Panc1 (cell line): ENCODE data around the gene TRIM27. TPM values are rescaled to one million over a fixed set of nuclear protein-coding genes. Genes with fewer than 3 reads are reported as not detected.

ENCODE experiments used
- ATAC-seq: fragments of 200-7000 bp; cut with Tn5 transposase; 2 replicates; pipeline ENCODE4 v1.9.1; 2020; ENCODE audit warnings: mild to moderate bottlenecking, moderate library complexity
- BruUV-seq: library from RNA; stranded (reverse); fragments of 400-500 nt; replicated peaks from 2 replicates; lab custom pipeline; 2021; lab: Mats Ljungman, UMichigan
- CTCF ChIA-PET: fragments of 300-600 bp; sonication (Branson Sonifier 250); formaldehyde crosslinking; loops from one replicate; lab custom pipeline; 2022; ENCODE audit warnings: antibody characterized with exemption; lab: Charles Lee
- POLR2A ChIA-PET: fragments of 300-600 bp; sonication (Branson Sonifier 250); formaldehyde crosslinking; loops from one replicate; lab custom pipeline; 2022; ENCODE audit warnings: antibody characterized with exemption; lab: Charles Lee
- DNase-seq: peaks from one replicate; pipeline ENCODE4 v3.0.0-alpha.2; 2010; ENCODE audit warnings: low read depth, low spot score
- H3K27ac ChIP-seq: 2 replicates; pipeline ENCODE4 v1.5.1; 2011; ENCODE audit warnings: mild to moderate bottlenecking, low read length, inconsistent platforms
- H3K27me3 ChIP-seq: fragments of 200-500 bp; sonication (Bioruptor generic); 2 replicates; pipeline ENCODE4 v1.6.0; 2014; ENCODE audit warnings: low read length, inconsistent platforms; ENCODE audit not compliant: control insufficient read depth, insufficient read depth
- H3K36me3 ChIP-seq: fragments of 200-500 bp; sonication (Bioruptor generic); 2 replicates; pipeline ENCODE4 v1.5.1; 2014; ENCODE audit warnings: inconsistent platforms, mild to moderate bottlenecking, low read length, moderate library complexity; ENCODE audit not compliant: control insufficient read depth, insufficient read depth
- H3K4me1 ChIP-seq: 2 replicates; pipeline ENCODE4 v1.5.1; 2011; ENCODE audit warnings: inconsistent platforms, mild to moderate bottlenecking, low read length, moderate library complexity; ENCODE audit not compliant: control insufficient read depth, insufficient read depth
- H3K4me3 ChIP-seq, 2 experiments: 2 replicates each; pipeline ENCODE4 v1.5.1; 2011 to 2012; ENCODE audit warnings: low read depth in 2 of 2, low read length in 2 of 2, mild to moderate bottlenecking in 2 of 2, inconsistent platforms in 1 of 2, moderate library complexity in 1 of 2
- H3K9me3 ChIP-seq: fragments of 200-500 bp; sonication (Bioruptor generic); 2 replicates; pipeline ENCODE4 v1.5.1; 2014; ENCODE audit warnings: low read depth, mild to moderate bottlenecking, inconsistent platforms, low read length, moderate library complexity; ENCODE audit not compliant: control insufficient read depth, insufficient read depth
- CTCF ChIP-seq: fragments of 450-650 bp; IDR thresholded peaks from 2 replicates; pipeline ENCODE4 v1.5.1; 2017; ENCODE audit warnings: mild to moderate bottlenecking
- POLR2AphosphoS5 ChIP-seq: IDR thresholded peaks from 2 replicates; pipeline ENCODE4 v1.6.1; 2012; ENCODE audit warnings: mild to moderate bottlenecking, low read depth, low read length, moderate library complexity
- REST ChIP-seq, 2 experiments: IDR thresholded peaks; 2 replicates each; pipeline ENCODE4 v1.6.1; 2011 to 2012; ENCODE audit warnings: low read depth in 2 of 2, control low read depth in 1 of 2, low read length in 1 of 2, mild to moderate bottlenecking in 1 of 2, moderate library complexity in 1 of 2; ENCODE audit not compliant: insufficient read depth in 1 of 2
- SIN3A ChIP-seq: IDR thresholded peaks from 2 replicates; pipeline ENCODE4 v1.6.1; 2012; ENCODE audit warnings: low read depth, mild to moderate bottlenecking, low read length, moderate library complexity, borderline replicate concordance; ENCODE audit not compliant: insufficient read depth
- TCF7L2 ChIP-seq: IDR thresholded peaks from 2 replicates; pipeline ENCODE4 v1.6.1; 2011; ENCODE audit warnings: mild to moderate bottlenecking, low read depth, low read length, inconsistent platforms
- in situ Hi-C: cut with HindIII; loops from 2 replicates; pipeline ENCODE4 v1.10.0; 2016; ENCODE audit warnings: low sequenced_read_pairs, low pct_unique_long_range_greater_than_20kb
- intact Hi-C: fragments of 100-400 bp; cut with micrococcal nuclease; formaldehyde crosslinking; loops from one replicate; pipeline ENCODE4 v1.10.0; 2022; ENCODE audit not compliant: unreplicated experiment
- total RNA-seq: library from RNA; stranded (reverse); gene quantifications from one replicate; pipeline ENCODE4 v1.2.1, GENCODE V29; 2021; ENCODE audit not compliant: unreplicated experiment

Gene TRIM27
- total RNA-seq, 1 experiment from 2014 or later: 53.0 TPM

- Histone ChIP-seq H3K36me3 (no peaks in the 10 kb centered on the region), H3K9me3 (no peaks in the 10 kb centered on the region), H3K27ac (peak overlapping the region; percentile 86), H3K4me1 (peaks cover 8% of the 10 kb centered on the region), H3K4me3 (peak overlapping the region; percentile 60 to 97), H3K27me3 (no peaks in the 10 kb centered on the region)
- TSS peak; percentile 100 for BruUV-seq
- in situ Hi-C loops: no loop called here
- DNase-seq: no peak
- ChIA-PET POLR2A (interaction anchor here (0.6 to 1.2 kb wide), 7 partner anchors 28 to 1548 kb away, joined by 3 to 7 read pairs (median 3); no protein-coding TSS in a partner anchor), CTCF (interaction anchor here (0.6 kb wide), 2 partner anchors 25 to 30 kb away, joined by 7 to 8 read pairs; no protein-coding TSS in a partner anchor)
- peak; percentile 19 for ATAC-seq
- intact Hi-C loops: loop anchor here (10.0 kb wide), 1 partner anchor 119 kb away; no protein-coding TSS in a partner anchor
- TF ChIP-seq POLR2AphosphoS5 (peak; percentile 94), TCF7L2 (peak; percentile 84), SIN3A (no peak), REST (IDR thresholded peaks at IDR 0.05; ENCODE audit: insufficient read depth in 1 of 2, low read depth in 2 of 2, low read length in 1 of 2) (no peak)
These were observed 58.2 kb downstream of the TRIM27 start for GRCh38 chr6:28865401-28866204.

- TF ChIP-seq POLR2AphosphoS5: peak; percentile 27; the same call in 1 of the 2 replicates
- no peak for TF ChIP-seq SIN3A
- no peak for TF ChIP-seq TCF7L2
- no peak for TF ChIP-seq REST (IDR thresholded peaks at IDR 0.05; ENCODE audit: insufficient read depth in 1 of 2, low read depth in 2 of 2, low read length in 1 of 2)
- TF ChIP-seq CTCF: peak; percentile 77
- in situ Hi-C loops: no loop called here
- no peak for DNase-seq
- H3K4me1 ChIP-seq: peaks cover 8% of the 10 kb centered on the region
- H3K9me3 ChIP-seq: no peaks in the 10 kb centered on the region
- intact Hi-C loops: loop anchor here (10.0 kb wide), 1 partner anchor 120 kb away; no protein-coding TSS in a partner anchor
- ChIA-PET CTCF (interaction anchor here (0.6 to 2.2 kb wide), 2 partner anchors 26 to 27 kb away, joined by 3 to 4 read pairs; no protein-coding TSS in a partner anchor), POLR2A (no interaction called here)
- peak overlapping the region; percentile 79 for H3K27ac ChIP-seq
- no TSS peak for BruUV-seq
- no peaks in the 10 kb centered on the region for H3K27me3 ChIP-seq
- no peaks in the 10 kb centered on the region for H3K36me3 ChIP-seq
- ATAC-seq: 0 out of 2 replicates have a peak, but pooled peaks have one; percentile 11
- peak overlapping the region; percentile 83 to 97 for H3K4me3 ChIP-seq
These were observed 59.4 kb downstream of the TRIM27 start for GRCh38 chr6:28864326-28864923.
